ENCODE measurements around the gene NKX1-1.

GRCh38 chr4:1364217-1364616, 42.0 kb downstream of the NKX1-1 start:
- no peak for TF ChIP-seq CTCF (conservative IDR thresholded peaks at IDR 0.05; ENCODE audit: low read depth in 2 of 2)
- TF ChIP-seq CREB1 (CRISPR knock-in tag; IDR thresholded peaks at IDR 0.05; ENCODE audit: low read depth), result no peak
